Eye (tissue), 1 donor: ENCODE data around the gene TIFAB.

Experiments used
- DNase-seq: peaks from one replicate; pipeline ENCODE4 v3.0.0-alpha.2; 2015

Gene TIFAB

DNA sequence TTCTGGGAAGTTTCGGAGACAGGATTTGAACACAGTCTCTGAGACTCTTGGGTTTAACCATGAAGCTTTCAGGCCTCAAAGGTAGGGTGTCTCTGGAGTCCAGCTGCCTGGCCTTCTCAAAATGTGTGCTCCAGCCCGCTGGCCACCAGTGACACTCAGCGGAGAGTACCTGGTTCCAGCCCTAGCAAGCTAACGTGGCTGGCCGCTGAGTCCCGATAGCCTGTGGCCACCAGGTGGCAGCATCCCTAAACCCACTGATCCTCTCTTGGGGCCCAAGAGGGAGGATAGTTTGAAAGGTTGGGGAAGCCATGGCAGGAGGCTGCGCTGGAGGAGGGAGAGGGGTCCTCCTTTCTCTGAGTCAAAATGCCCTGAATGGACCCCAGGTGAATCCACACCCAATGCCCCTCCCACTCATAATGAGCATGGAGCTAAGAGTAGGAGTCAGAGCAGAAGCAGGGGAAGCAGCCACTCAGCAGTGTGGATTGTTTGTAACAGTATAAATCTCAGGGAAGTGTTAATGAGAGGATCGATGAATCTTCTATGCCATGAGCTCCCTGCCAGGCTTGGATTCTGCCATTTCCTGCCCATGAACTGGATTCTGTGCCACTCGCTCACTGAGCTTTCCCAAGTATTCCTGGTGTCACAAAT is 5.4 kb upstream of the TIFAB start:
- peak; percentile 85 for DNase-seq

DNA sequence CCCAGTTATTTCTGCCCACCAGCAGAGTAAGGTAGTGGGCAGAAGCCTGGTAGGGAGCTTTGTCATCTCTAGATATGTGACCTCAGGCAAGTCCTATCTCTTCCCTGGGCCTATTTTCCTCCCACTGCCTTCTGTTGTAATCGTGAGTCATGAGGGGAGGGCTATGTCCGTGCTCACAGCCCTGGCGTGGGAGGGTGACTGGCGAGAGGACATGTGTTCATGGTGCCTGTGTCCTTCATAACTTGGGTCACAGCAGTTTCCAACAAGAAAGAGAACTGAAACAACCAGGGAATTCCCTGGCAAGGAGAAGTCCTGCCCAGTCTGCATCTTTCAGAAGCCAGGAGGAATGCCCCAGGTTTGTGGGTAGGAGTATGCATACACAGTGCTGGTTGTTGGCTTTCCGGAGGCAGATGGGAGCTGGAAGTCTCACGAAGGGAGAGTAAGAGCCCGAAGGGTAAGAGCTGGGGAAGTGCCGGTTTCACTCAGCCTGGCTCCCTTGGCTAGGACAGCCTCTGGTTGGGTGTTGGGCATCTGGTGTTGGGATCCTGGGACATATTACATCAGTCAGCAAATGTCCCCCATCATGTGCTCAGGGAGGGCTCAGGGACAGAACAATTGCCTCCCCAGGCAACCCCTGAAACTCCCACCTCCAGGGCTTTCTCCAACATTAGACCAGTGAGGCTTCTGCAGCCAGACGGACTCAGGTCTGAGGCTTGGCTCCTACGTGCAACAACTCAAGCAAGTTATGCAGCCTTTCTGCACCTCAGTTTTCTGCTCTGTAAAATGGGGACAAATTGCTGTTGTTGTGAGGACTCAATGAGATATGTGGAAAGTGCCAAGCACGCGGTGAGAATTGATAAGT is 4.3 kb upstream of the TIFAB start:
- DNase-seq = no peak

DNA sequence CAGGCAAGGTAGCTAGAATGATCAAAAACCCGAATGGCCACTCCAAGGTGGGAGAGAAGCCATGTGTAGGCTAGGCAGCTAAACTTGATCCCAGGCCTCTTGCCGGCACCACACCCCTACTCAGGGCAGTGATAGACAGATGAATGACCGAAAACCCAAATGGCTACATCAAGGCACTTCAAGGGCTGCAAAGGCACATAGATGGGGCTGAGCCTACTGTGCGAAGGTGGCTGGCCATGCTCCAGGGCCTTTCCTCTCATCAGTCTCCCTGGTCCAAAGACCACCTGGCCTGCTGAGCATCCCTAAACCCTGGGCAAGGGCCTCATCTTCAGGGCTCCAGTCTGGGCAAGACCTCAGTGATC is 3.7 kb upstream of the TIFAB start:
- DNase-seq = no peak

DNA sequence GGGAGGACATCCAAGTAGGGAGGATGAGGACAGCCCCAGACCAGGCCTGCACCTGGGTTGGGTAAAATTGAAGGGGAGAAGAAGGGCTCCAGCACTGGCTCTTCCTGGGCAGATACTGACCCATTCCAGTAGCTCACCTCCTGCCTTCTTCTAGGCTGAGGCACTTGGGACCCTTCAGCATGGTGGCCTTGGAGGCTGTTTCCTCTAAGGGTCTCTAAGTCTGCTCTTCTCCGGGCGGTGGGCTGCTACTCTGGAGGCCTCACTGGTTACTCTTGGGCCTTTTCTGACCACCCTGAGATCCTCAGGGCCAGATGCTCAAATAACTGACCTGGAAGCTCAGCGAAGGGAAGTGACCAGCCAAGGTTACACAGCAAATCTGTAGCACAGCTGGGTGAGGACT is 2.8 kb upstream of the TIFAB start:
- no peak for DNase-seq

DNA sequence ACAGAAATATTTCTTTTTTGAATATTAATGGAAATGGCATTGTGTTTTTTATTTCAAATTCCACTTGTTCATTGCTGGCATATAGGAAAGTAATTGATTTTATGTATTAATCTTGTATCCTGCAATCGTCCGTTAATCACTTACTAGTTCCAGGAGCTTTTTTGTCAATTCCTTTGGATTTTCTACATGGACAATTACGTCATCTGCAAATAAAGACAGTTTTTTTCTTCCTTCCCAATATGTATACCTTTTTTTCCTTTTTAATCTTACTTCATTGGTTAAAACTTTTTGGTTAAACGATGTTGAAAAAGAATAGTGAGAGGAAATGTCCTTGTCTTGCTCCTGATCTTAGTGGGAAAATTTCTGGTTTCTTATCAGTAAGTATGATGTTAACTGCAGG is 1.5 kb upstream of the TIFAB start:
- DNase-seq = no peak

DNA sequence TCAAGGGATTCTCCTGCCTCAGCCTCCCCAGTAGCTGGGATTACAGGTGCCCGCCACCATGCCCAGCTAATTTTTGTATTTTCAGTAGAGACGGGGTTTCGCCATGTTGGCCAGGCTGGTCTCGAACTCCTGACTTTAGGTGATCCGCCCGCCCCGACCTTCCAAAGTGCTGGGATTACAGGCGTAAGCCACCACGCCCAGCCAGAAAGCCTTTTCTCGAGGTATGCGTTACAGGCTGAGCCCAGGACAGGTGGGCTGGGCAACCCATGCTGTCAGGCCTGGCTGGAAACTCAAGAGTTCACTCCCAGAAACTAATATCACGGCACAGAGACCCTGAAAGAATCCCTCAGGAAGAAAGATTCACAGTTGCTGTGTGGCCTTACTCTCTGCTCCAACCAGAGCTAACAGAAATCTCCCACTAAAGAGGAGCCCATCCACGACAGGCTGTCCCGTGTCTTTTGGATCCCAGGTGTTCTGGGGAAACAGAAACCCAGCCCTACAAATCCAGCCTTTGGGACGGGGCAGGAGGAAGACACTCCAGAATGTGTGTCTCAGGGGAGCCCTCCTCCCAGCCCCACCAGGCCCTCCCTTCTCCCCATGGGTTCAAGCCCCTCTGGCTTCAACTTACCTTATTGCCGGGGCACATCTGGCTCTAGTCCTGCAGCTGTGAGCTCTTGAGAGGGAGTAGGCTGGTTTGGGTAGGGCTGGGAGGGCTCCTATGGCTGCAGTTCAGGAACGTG is 400 bp downstream of the TIFAB start:
- DNase-seq = no peak

DNA sequence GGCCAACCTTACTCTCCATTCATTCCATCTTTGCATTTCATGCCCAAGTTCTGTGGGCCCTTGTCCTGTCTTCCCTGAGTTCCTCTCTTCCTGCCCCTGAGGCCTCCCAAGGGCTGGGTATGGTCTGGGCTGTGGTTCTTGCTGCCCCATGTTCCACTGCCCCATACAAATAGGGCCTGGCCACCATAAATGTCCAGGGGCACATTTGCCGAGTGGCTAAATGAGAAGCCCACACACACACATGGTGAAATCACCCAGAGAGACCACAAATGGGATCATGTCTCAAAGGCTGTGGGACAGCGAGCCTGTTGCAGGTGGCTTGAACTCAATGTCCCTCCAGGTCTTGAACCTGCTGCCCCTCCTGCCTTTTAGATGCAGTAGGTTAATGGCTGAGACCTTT is 1.2 kb downstream of the TIFAB start:
- DNase-seq = no peak

DNA sequence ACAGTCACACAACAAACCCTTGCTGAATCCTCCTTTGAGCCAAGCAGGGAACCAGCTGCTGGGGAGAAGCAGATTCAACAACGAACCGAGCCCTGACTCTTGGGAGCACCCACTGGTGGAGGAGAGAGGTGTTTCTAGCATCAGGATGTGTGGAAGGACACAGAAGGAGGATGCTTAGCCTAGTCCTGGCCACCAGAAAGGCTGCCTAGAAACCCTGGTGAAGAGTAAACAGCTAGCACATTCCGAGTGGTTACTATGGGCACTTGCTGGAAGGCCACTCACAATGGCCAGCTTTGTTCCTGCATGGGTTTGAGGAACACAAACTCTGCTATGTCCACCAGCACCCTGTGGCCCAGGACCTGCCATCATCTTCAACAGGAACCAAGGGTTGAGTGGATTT is 1.8 kb downstream of the TIFAB start:
- DNase-seq = no peak

DNA sequence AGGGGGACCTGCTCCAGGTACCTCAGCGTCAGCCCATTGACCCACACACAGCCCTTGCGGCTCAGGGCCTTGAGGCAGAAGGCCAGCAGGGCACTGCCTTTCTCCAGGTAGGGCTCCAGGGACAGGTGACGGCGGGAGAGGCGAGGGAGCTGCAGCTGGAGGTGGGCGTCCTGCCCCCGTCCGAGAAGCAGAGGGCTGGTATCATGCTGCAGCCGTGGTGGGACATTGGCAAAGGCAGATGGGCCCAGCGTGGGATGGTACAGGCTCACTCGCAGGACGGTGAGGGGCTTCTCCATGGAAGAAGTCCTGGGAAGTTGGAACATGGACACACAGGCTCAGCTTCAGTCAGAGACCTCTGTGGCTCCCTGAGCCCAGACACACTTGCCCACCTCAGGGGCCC is 2.5 kb downstream of the TIFAB start:
- DNase-seq = no peak

DNA sequence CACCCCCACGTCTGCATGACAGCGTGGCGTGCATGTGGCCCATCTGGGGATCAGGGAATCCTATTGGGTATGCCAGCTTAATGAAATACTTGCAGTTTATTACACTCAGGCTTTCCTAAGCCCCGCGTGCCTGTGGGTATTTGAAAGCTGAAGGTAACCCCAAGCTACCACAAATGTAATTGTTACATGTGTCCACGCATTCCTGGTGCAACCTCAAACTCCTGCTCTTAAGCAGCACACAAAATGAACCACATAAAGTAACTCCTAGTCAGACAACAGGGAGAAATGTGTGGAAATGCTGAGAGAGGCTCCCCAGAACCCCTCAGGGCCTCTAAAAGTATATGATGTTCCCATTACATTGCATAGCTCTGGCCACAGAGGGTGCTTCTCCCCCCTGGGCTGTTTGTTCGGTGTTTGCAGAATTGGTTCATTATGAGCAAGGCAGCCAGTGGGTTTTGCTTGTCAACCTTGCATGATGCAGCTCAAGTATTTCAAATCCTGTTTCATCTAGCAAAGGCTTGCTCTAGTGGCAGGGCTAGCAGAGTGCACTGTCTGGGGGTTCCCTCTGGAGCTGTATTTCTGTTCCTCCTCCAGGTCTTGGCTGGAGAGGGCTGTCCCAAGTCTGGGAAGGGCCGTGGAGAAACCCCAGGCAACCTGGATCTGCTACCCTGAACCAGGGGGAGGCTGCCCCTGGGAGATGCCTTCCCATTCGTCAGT is 3.2 kb downstream of the TIFAB start:
- DNase-seq = no peak

DNA sequence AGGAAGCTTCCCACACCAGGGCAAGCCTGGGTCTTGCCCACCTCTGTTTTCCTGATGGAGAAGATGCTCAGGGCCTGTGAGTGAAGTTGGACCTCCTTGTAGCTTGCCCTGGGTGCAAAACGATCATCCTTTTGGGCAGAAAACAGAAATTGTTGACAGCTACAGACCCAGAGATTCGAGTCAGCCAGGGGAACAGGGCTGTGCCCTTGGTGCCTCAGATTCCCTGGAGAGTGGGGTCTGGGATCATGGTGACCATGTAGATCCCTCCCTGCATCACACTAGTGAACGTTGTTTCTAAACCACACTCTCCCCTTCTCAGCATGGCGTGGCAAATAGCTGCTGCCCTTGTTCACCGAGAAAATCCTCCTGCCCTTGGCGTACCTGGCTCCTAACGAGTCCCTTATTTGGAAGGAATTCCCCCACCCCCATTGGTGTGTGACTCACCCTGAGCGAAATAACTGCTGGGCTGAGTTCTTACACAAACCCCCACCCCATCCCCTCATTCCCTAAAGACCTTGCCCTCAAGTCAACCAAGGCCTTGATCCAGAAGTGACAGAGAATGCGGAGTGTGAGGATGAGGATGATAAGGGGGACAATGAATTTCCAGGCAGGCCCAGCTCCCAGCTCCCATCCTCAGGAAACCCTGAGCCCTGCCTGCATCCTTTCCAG is 3.9 kb downstream of the TIFAB start:
- DNase-seq = no peak

DNA sequence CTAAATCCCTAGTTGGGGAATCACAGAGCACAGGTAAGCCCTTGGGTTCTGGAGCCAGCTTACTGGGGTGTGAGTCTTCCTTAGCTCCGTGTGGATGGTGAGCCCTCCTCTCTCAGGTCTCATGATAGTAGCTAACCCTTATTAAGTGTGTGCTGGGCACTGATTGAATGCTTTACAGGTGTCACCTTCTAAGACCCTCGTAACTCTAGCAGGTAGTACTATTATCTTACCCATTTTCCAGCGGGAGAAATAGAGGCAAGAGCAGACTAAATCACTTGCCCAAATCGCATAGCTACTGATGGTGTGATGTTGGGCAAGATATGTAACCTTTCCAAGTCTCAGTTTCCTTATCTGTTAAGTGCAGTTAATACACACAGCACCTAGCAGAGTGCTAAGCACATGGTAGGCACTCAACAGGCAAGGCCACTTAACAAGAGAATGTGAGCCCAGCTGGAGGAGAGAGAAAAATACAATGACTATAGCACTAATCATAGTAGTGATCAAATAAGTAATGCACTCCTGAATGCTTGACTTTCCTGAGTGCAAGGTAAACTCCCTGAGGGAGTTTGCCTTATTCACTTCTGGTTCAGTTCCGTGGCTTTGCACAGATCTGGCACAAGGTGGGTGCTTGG is 4.7 kb downstream of the TIFAB start, which contains the start of gene DCANP1:
TSS of gene DCANP1 (minus strand) at position 51 of the 632 bp plus-strand sequence. CDS start 240 bp downstream, outside the sequence.
- DNase-seq = no peak

DNA sequence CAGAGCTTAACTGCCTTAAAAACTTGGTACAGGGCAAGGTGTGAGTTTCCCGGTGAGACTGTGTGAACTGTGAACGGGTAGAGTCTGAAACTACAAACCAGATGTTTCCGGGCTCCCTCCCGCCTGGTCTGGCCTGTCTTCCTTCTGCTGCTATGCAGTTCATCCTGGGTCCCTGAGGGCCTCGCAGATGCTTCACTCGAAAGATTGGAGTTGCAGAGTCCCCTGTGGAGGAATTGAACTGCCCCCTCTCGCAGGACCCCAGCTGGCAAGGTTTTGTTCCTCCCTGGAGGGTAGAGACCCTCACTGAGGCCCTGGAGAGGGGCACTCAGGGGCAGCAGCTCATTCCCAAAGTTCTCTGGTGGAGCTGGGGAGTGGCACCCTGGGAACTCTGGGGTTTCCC is 5.5 kb downstream of the TIFAB start:
- DNase-seq = no peak

DNA sequence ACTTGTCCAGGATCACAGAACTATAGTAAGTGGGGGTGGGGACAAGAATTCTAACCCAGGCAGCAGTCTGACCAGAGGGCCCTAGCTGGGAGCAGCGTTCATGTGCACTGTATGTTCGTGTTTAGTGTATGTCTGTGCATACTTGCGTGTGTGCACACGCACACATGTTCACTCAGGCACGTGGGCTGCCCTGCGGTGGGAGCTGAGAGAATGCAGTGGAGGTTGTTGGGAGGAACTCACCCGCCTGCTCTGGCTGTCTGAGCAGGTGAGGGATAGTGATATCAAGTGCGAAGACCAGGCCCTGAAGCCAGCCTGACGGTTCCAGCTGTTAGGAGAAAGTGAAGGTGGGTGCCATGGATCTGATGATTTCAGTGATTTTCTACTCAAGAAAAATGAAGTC is 5.9 kb downstream of the TIFAB start:
- DNase-seq = no peak

DNA sequence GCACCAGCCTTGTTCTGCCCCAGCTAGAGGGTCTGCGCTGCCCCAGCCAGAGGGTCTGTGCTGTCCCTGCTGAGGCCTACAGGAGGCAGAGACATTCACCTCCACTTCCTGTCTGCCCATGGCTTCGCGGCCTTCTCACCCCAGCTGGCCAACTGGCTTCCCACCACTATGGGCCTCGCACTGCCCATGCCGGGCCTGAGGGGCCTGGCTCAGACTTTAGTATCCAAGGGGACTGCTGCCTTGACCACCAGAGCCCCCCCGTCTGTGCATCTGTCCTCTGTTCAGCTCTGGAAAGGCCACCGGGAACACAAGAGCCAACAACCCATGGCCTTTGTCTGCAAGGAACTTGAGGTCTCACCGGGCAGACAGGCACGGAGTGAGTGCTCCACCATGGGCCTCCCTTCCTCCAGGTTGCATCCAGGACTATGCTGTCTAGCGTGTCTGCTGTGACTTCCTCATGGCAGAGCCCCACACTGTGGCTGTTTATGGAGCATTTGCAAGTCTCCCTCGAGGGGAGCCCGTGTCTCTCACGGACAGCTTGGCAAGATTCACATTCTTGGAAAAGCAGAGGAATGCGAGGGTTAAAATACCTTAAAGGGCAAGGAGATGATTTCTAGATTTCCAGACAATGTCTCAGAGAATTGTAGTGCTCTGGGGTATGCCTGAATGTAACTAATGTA is 6.7 kb downstream of the TIFAB start:
- no peak for DNase-seq

DNA sequence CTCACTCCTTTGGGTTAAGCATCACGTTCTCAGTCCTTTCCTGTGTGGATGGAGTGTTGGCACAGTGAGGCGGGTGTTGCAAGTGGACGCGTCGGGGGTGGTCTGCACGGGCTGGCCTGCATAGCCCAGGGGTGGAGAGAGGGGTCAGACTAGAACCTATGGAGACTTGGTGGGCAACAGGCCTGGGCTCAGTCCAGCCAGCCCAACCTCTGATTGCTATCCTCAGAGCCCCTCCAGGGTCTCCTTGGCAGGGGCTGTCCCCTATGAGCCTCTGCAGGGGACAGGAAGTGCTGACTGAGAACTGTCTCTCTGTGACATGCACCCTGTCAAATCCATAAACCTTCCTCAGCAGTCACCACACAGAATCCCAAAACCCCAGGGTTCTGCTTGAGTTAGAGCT is 7.3 kb downstream of the TIFAB start:
- DNase-seq = no peak

DNA sequence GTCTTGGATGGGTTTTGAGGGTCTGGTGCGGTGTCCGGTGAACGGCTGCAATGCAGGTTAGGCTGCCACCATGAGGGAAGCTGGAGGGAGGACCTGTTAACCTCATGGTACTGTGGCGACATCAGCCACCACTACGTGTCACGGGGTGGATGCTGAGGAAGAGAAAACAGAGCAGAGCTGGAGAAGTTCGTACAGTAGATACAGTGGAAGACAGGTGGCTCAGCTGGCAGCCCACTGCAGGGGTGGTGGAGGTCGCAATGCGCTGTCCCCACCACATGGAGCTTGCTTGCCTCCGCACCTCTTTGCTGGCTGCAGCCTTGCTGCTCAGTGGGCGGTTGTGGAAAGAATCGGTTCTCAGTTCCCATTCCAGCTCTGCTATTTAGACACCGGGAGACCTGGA is 7.8 kb downstream of the TIFAB start:
- no peak for DNase-seq

DNA sequence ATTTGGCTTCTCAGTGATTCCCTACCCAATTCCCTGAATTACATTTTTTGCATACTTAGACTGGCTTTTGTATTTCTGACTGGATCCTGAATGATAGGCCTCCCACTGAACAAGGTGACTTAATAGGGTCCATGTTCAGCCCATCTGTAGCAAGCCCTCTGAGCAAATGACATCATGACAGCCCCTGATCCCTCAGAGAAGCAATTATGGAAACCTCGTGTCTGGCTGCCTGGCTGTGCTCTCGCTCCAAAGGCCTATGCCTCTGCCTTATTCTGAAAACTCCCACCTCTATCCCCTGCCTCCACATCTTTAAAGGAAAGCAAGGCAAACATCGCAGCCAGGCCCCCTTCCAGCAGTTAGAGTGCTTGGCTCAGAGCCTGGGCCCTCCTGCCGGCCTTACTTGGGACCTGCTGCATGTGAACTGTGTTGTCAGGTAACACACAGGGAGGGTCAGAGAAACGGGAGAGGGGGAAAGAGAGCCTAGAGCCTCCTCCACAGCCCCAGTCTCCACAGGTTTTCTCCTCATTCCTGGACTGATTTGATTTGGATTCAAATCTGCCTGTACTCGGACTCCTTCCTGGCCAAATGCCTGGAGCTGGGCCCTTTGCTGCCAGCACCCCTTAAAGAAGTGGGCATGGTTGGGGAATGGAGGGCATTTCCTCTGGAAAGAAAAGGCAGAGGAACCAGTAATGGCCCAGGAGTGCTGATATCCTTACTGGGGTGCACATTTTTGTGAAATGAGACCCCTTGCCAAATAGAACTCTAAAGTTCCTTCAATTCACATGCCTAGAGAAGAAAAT is 8.8 kb downstream of the TIFAB start:
- peak; percentile 79 for DNase-seq

DNA sequence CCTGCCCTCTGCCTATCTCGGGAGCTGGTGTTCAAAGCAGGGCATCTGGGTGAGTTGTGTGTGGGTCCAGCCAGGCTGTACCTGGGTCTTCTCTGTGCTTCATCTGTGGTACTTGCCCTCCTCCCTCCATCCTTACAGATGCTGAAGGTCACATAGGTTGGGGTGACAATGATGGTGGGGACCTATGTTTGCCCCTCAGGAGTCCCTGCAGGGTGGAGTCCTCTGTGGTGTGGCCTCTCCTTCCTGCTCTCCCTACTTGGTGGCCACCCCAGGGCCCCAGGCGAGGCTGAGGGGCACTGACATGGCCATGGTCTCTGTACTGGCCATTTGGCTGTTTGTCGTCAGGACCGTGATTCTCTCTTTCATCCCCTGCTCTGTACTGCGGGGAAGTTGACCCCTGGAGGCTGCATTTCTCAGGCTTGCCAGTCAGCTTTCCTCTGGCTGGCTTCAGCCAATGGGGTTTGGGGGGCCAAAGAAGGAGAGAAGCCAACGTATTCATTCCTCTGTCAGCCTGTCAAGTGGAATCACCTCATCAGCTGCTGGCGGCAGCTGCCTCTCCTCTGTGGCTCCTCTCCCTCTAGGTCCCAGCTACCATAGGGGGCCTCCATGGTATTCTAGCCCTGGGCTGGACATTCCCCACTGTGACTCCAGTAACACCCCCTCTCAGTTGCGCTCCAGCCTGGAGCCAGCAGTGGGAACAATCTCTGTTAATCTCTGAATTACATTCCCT is 9.6 kb downstream of the TIFAB start:
- DNase-seq = peak; percentile 76

DNA sequence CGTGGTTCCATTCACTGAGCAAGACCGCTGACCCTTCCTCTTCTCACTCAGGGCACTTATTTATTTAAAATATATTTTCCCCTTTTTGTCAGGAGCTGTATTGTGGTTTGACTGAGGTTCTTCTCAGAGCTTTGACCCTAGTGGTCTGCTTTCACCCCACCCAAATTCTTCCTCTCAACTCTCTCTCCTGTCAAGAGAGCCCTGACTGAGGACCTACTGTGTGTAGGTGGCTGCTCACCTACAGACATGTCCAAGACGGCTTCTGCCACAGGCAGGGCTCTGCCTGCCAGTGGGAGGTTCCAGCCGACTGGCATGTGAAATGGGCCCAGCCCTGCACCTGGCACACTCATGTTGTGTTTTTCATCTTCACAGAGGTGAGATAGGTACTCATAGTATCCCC is 10.2 kb downstream of the TIFAB start:
- DNase-seq = no peak
